ENCODE results near the gene MTRFR. TPM values are rescaled to one million over a fixed set of nuclear protein-coding genes. Genes with fewer than 3 reads are reported as not detected.
"Not testable (repeated sequence)": the region's sequence is repeated elsewhere in the genome, so short reads cannot be mapped to it uniquely, and the experiment has no call there.

Gene MTRFR
- total RNA-seq, 1 experiment from 2014 or later = 14.8 TPM

GRCh38 chr12:123248996-123249741, 15.9 kb downstream of the MTRFR start:
- DNase-seq; H3K56ac ChIP-seq (ENCODE audit: insufficient read length, low read depth, low read length); H3K4me2 ChIP-seq (ENCODE audit: insufficient read depth, insufficient read length, low read length); H4K5ac ChIP-seq (ENCODE audit: insufficient read length, low read depth, low read length); H3K79me2 ChIP-seq (ENCODE audit: insufficient read depth, low read length); H3K23ac ChIP-seq (ENCODE audit: insufficient read length, low read depth, low read length); H4K8ac ChIP-seq (replicated peaks; ENCODE audit: insufficient read length, low read depth, low read length); H3K4me3 Mint-ChIP-seq; H3K4me1 ChIP-seq (ENCODE audit: insufficient read depth, low read length); H3K18ac ChIP-seq (ENCODE audit: insufficient read length, low read depth, low read length); H2BK20ac ChIP-seq (ENCODE audit: low read depth, low read length, poor library complexity, severe bottlenecking); H3K9me3 ChIP-seq (ENCODE audit: control insufficient read depth, low read depth, low read length); H3K9ac ChIP-seq (ENCODE audit: extremely low read depth, insufficient read length, low read length); H2BK12ac ChIP-seq (ENCODE audit: insufficient read length, low read depth, low read length); H2BK120ac ChIP-seq (ENCODE audit: low read depth, low read length, poor library complexity, severe bottlenecking); H2BK5ac ChIP-seq (ENCODE audit: insufficient read length, low read length); H4K91ac ChIP-seq (ENCODE audit: insufficient read length, low read depth, low read length); H4K20me1 ChIP-seq (ENCODE audit: control insufficient read depth, insufficient read depth, insufficient read length); H2BK15ac ChIP-seq (ENCODE audit: low read depth, low read length); H3K79me1 ChIP-seq (ENCODE audit: insufficient read depth, low read depth, low read length, poor library complexity, severe bottlenecking); H3K27ac Mint-ChIP-seq; H3K27ac ChIP-seq (ENCODE audit: insufficient read length, low read depth, low read length); H3K27me3 Mint-ChIP-seq (ENCODE audit: low read depth); H3K14ac ChIP-seq (ENCODE audit: insufficient read depth, low read length); H3T11ph ChIP-seq (ENCODE audit: low read length); H2AK5ac ChIP-seq (ENCODE audit: insufficient read length, low read length); H3K23me2 ChIP-seq (ENCODE audit: insufficient read length, low read depth, low read length, poor library complexity, severe bottlenecking); H2AFZ ChIP-seq (ENCODE audit: low read length); H3K27me3 ChIP-seq (ENCODE audit: insufficient read depth, low read length); H3K4ac ChIP-seq (ENCODE audit: low read depth, low read length): not testable (repeated sequence)
- peaks cover 26 to 43% of the 10 kb centered on the region in 2 experiments for H3K9me3 Mint-ChIP-seq
- no CpG with 5 or more reads among the region's 26 CpGs for WGBS (ENCODE audit: extremely low coverage, insufficient read length, low lambda C conversion rate)
- peaks cover 56 to 75% (median 64%) of the 10 kb centered on the region in 3 experiments for H3K36me3 Mint-ChIP-seq (ENCODE audit: insufficient read depth in 1 of 3, low read depth in 3 of 3)
- H3K4me1 Mint-ChIP-seq = peaks cover 19 to 31% of the 10 kb centered on the region in 2 experiments
